SU-DHL-6 (cell line): Measurements from ENCODE around the gene MEFV.

Source experiments
- H2AFZ ChIP-seq: fragments of 200-600 bp; sonication (generic); 2 replicates; pipeline ENCODE4 v1.6.1; 2014; ENCODE audit warnings: low read depth, mild to moderate bottlenecking, moderate library complexity, mixed read lengths, antibody characterized with exemption, low read length; ENCODE audit not compliant: severe bottlenecking
- H3F3A ChIP-seq: fragments of 200-600 bp; shearing (Covaris generic); 2 replicates; pipeline ENCODE4 v1.6.0; 2016; ENCODE audit warnings: antibody characterized with exemption, mild to moderate bottlenecking; ENCODE audit not compliant: insufficient read depth
- H3K27ac ChIP-seq: fragments of 200-600 bp; sonication (generic); 2 replicates; pipeline ENCODE4 v1.5.1; 2016; ENCODE audit warnings: low read depth, mild to moderate bottlenecking, low read length, moderate library complexity, mixed read lengths
- H3K27me3 ChIP-seq: fragments of 200-600 bp; sonication (generic), shearing (Covaris generic); 2 replicates; pipeline ENCODE4 v1.6.0; 2014; ENCODE audit warnings: mild to moderate bottlenecking, low read length
- H3K36me3 ChIP-seq: fragments of 200-600 bp; sonication (generic); 2 replicates; pipeline ENCODE4 v1.6.1; 2014; ENCODE audit warnings: mild to moderate bottlenecking, low read length, mixed read lengths
- H3K4me2 ChIP-seq: fragments of 300-600, 200-600 bp; shearing (Covaris generic), sonication (generic); 2 replicates; pipeline ENCODE4 v1.6.0; 2014; ENCODE audit warnings: low read length, low read depth, mild to moderate bottlenecking; ENCODE audit not compliant: poor library complexity, severe bottlenecking
- H3K4me3 ChIP-seq: fragments of 200-600 bp; sonication (generic); 2 replicates; pipeline ENCODE4 v1.5.1; 2014; ENCODE audit warnings: antibody characterized with exemption, low read length, mild to moderate bottlenecking, mixed read lengths; ENCODE audit not compliant: insufficient read depth, poor library complexity, severe bottlenecking
- H3K79me2 ChIP-seq: fragments of 200-600 bp; sonication (generic); 2 replicates; pipeline ENCODE4 v1.6.1; 2014; ENCODE audit warnings: mild to moderate bottlenecking, low read length, moderate library complexity; ENCODE audit not compliant: insufficient read depth
- H3K9ac ChIP-seq: fragments of 200-600 bp; sonication (generic); 2 replicates; pipeline ENCODE4 v1.7.0; 2014; ENCODE audit warnings: mild to moderate bottlenecking, low read length
- H3K9me2 ChIP-seq: fragments of 200-600 bp; sonication (generic); replicated peaks from 2 replicates; pipeline ENCODE4 v1.6.1; 2014; ENCODE audit warnings: low read length; ENCODE audit not compliant: insufficient read depth
- H3K9me3 ChIP-seq: fragments of 200-600 bp; sonication (generic); 2 replicates; pipeline ENCODE4 v1.6.1; 2014; ENCODE audit warnings: low read length, mixed read lengths; ENCODE audit not compliant: insufficient read depth
- H4K20me1 ChIP-seq: fragments of 200-600 bp; sonication (generic); 2 replicates; pipeline ENCODE4 v1.6.1; 2014; ENCODE audit warnings: low read depth, mild to moderate bottlenecking, antibody characterized with exemption, low read length, moderate library complexity, mixed read lengths
- EZH2phosphoT487 ChIP-seq: fragments of 200-600 bp; sonication (generic), shearing (Covaris generic); conservative IDR thresholded peaks from 2 replicates; pipeline ENCODE4 v1.6.1; 2018; ENCODE audit warnings: mild to moderate bottlenecking, antibody characterized with exemption, low read length, moderate library complexity, mixed read lengths
- TF ChIP-seq, protein P1 (sequence below): fragments of 200-600 bp; sonication (generic); IDR thresholded peaks from one replicate; pipeline ENCODE4 v1.5.1; 2017; ENCODE audit warnings: antibody characterized with exemption, mild to moderate bottlenecking, low read length, moderate library complexity; ENCODE audit not compliant: insufficient read depth, poor library complexity, severe bottlenecking

MEFV gene

DNA sequence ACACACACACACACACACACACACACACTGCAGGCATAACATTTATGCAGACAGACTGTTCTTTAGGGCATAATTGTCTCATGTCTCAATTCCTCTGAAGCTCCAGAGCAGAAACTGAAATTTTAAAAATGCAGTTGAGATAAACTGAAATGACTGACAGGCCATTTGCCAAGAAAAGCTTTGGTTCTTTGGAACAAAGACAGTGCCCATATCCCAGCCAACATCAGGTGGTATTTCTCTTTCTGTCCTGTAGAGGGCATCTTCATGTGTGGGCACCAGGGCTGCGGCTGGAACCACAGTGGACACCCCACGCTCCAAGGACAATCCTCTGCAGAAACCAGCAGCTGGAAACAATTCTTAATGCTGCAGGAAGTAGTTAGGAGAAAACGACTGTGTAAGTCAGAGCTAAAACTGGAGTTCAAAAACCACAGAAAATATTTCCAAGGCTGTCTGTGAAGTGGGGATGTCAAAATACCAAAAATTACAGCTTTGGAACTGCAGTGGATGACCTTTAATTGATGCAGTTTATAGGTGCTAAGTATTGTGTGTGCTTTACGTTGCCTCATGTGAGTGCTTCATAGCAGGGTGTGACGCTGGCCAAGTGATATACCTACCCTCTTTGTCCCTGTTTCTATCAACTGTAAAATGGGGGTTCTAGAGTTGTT, 10.6 kb upstream of the MEFV start:
- no peak for TF ChIP-seq EZH2phosphoT487
- TF ChIP-seq, protein P1, sequence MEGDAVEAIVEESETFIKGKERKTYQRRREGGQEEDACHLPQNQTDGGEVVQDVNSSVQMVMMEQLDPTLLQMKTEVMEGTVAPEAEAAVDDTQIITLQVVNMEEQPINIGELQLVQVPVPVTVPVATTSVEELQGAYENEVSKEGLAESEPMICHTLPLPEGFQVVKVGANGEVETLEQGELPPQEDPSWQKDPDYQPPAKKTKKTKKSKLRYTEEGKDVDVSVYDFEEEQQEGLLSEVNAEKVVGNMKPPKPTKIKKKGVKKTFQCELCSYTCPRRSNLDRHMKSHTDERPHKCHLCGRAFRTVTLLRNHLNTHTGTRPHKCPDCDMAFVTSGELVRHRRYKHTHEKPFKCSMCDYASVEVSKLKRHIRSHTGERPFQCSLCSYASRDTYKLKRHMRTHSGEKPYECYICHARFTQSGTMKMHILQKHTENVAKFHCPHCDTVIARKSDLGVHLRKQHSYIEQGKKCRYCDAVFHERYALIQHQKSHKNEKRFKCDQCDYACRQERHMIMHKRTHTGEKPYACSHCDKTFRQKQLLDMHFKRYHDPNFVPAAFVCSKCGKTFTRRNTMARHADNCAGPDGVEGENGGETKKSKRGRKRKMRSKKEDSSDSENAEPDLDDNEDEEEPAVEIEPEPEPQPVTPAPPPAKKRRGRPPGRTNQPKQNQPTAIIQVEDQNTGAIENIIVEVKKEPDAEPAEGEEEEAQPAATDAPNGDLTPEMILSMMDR = peak; percentile 68
- Histone ChIP-seq H3K36me3 (no peaks in the 10 kb centered on the region), H3K9me3 (no peaks in the 10 kb centered on the region), H3K4me3 (no peak overlapping the region), H3F3A (peaks cover 9% of the 10 kb centered on the region), H4K20me1 (no peaks in the 10 kb centered on the region), H2AFZ (peak overlapping the region; percentile 21), H3K9me2 (no peaks in the 10 kb centered on the region), H3K9ac (no peak overlapping the region), H3K27me3 (no peaks in the 10 kb centered on the region), H3K4me2 (no peak overlapping the region), H3K27ac (no peak overlapping the region), H3K79me2 (no peaks in the 10 kb centered on the region)

DNA sequence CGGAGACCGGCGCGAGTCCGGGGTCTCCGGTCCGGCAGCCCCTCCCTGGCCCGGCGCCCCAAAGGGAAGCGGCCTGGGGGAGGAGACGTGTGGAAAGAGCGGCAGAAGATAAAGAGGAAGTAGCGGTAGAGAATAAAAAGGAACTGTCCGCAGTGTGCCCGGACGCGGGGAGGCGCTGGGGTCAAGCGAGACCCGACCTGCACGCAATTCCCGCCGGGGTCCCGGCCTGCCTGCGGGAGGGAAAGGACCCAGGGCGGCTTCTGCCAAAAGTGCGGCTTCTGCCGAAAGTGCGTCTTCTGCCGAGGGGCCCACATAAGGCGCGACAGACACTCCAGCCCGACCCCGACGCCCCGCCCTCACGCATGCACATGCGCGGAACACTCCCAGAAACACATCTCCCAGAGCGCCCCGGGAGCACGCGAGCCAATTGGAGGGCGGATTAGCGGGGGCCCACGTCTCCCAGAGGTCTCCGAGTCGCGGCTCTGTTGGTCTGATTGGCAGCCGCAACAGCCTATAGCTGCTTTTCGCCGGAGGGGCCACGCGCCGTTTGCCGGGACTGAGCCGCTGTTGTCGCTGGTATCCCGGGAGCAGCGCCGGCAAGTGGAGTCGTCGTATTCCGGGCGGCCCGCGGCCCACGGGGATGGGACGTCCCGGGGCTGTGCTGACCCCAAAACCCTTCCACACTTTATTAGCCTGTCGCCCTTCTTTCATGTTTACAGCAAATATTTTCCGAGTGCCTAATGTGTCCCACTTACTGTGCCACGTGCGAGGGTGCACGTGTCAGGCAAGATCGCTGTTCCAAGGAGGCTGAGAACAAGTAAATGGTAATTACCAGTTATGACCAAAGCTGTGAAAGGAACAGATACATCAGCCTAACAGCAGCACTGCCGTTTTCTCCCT, 8.0 kb upstream of the MEFV start:
- Histone ChIP-seq H3K4me2 (peak overlapping the region; percentile 72), H3K79me2 (no peaks in the 10 kb centered on the region), H2AFZ (peak overlapping the region; percentile 78), H3K36me3 (no peaks in the 10 kb centered on the region), H3K9ac (peak overlapping the region; percentile 93), H3F3A (peaks cover 9% of the 10 kb centered on the region), H3K27ac (peak overlapping the region; percentile 76), H3K4me3 (peak overlapping the region; percentile 79), H3K27me3 (no peaks in the 10 kb centered on the region), H3K9me2 (no peaks in the 10 kb centered on the region), H3K9me3 (no peaks in the 10 kb centered on the region), H4K20me1 (no peaks in the 10 kb centered on the region)
- no peak for TF ChIP-seq EZH2phosphoT487
- TF ChIP-seq, protein P1 = no peak

DNA sequence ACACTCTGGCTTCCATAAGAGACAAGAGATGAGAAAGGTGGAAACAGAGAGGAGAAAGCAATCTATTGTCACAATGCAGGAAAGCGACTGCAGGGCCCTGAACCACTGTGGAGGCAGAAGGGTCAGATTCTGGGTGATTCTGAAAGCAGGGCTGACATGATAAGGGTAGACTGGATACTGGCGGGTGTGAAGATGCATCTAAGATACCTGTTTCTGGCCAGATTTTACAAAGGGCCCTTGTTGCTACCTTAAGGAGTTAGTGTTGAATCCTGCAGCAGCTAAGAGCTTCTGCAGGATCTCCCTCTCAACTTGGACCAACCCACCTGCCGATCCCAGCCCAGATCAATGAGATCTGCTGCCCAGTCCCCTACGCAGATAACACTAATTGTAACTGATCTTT, 6.1 kb upstream of the MEFV start:
- H3K4me3 ChIP-seq = no peak overlapping the region

More for the DNA sequence above, 6.1 kb upstream of the MEFV start:
- Histone ChIP-seq H3K9me3 (no peaks in the 10 kb centered on the region), H3K9ac (no peak overlapping the region), H3K27ac (no peak overlapping the region), H2AFZ (no peak overlapping the region), H4K20me1 (no peaks in the 10 kb centered on the region), H3F3A (peaks cover 9% of the 10 kb centered on the region), H3K79me2 (no peaks in the 10 kb centered on the region), H3K4me2 (no peak overlapping the region), H3K36me3 (no peaks in the 10 kb centered on the region), H3K27me3 (no peaks in the 10 kb centered on the region), H3K9me2 (no peaks in the 10 kb centered on the region)
- TF ChIP-seq, protein P1 = no peak
- TF ChIP-seq EZH2phosphoT487 = no peak
